ENCODE data around the gene TTC17.
A peak's percentile ranks its signal among the peaks of the same experiment; 100 is the strongest.
"Not testable (repeated sequence)": the region's sequence is repeated elsewhere in the genome, so short reads cannot be mapped to it uniquely, and the experiment has no call there.

The TTC17 gene

GRCh38 chr11:43393765-43394355 is 35.1 kb downstream of the TTC17 start:
- DNase-seq: no peak

GRCh38 chr11:43396617-43397016 is 37.9 kb downstream of the TTC17 start:
- no peak for DNase-seq

- no peak for DNase-seq
These were observed 38.5 kb downstream of the TTC17 start for GRCh38 chr11:43397251-43397650.

- no peak for DNase-seq
These were observed 41.4 kb downstream of the TTC17 start for GRCh38 chr11:43399983-43400630.

GRCh38 chr11:43401252-43401651 is 42.5 kb downstream of the TTC17 start:
- no peak for DNase-seq

- DNase-seq: not testable (repeated sequence)
These were observed 43.1 kb downstream of the TTC17 start for GRCh38 chr11:43401811-43402210.

- DNase-seq: no peak
These were observed 44.9 kb downstream of the TTC17 start for GRCh38 chr11:43403357-43404231.

GRCh38 chr11:43404406-43404805 is 45.7 kb downstream of the TTC17 start:
- no peak for DNase-seq

GRCh38 chr11:43404836-43405479 is 46.2 kb downstream of the TTC17 start:
- no peak for DNase-seq

GRCh38 chr11:43408277-43408676 is 49.6 kb downstream of the TTC17 start:
- no peak for DNase-seq

GRCh38 chr11:43410394-43410793 is 51.7 kb downstream of the TTC17 start:
- DNase-seq: no peak

- no peak for DNase-seq
These were observed 59.5 kb downstream of the TTC17 start for GRCh38 chr11:43418197-43418596.

- peak; percentile 13 for DNase-seq
These were observed 60.7 kb downstream of the TTC17 start for GRCh38 chr11:43419460-43419859.

GRCh38 chr11:43427971-43428370 is 69.3 kb downstream of the TTC17 start:
- no peak for DNase-seq

- not testable (repeated sequence) for DNase-seq
These were observed 72.2 kb downstream of the TTC17 start for GRCh38 chr11:43430916-43431315.

GRCh38 chr11:43434893-43435292 is 76.2 kb downstream of the TTC17 start:
- DNase-seq: no peak

- no peak for DNase-seq
These were observed 81.8 kb downstream of the TTC17 start for GRCh38 chr11:43440486-43440885.

- no peak for DNase-seq
These were observed 85.1 kb downstream of the TTC17 start for GRCh38 chr11:43443811-43444210.

- DNase-seq: no peak
These were observed 88.4 kb downstream of the TTC17 start for GRCh38 chr11:43447151-43447550.

GRCh38 chr11:43458486-43458885 is 99.8 kb downstream of the TTC17 start:
- DNase-seq: no peak

GRCh38 chr11:43459246-43459645 is 100.5 kb downstream of the TTC17 start:
- DNase-seq: no peak

- no peak for DNase-seq
These were observed 103.6 kb downstream of the TTC17 start for GRCh38 chr11:43462359-43462758.

GRCh38 chr11:43467958-43468357 is 109.2 kb downstream of the TTC17 start:
- DNase-seq: no peak

Data from CD4-positive, alpha-beta T cell treated with Interleukin-6 for 4 hours (primary cell).